GM21576 (cell line): ENCODE results near the gene MED27.

Source experiments
- ATAC-seq: cut with Tn5 transposase; IDR thresholded peaks from one replicate; pipeline ENCODE4 v1.9.1; 2021; ENCODE audit warnings: mild to moderate bottlenecking, moderate library complexity; ENCODE audit not compliant: unreplicated experiment

The MED27 gene

GRCh38 chr9:131971482-131972074 is 108.1 kb downstream of the MED27 start:
- no peak for ATAC-seq

- ATAC-seq: no peak
Observed at GRCh38 chr9:131969469-131969989, 110.1 kb downstream of the MED27 start.

GRCh38 chr9:131968632-131969031 is 111.0 kb downstream of the MED27 start:
- ATAC-seq: no peak

GRCh38 chr9:131965841-131966240 is 113.8 kb downstream of the MED27 start:
- no peak for ATAC-seq

GRCh38 chr9:131965103-131965502 is 114.6 kb downstream of the MED27 start:
- ATAC-seq: no peak

GRCh38 chr9:131963072-131964030 is 116.3 kb downstream of the MED27 start:
- no peak for ATAC-seq

- ATAC-seq: no peak
Observed at GRCh38 chr9:131961496-131961880, 118.2 kb downstream of the MED27 start.

GRCh38 chr9:131960851-131961495 is 118.7 kb downstream of the MED27 start:
- ATAC-seq: no peak

- ATAC-seq: no peak
Observed at GRCh38 chr9:131960311-131960710, 119.4 kb downstream of the MED27 start.

GRCh38 chr9:131959887-131960286 is 119.8 kb downstream of the MED27 start:
- no peak for ATAC-seq

GRCh38 chr9:131959056-131959455 is 120.6 kb downstream of the MED27 start:
- ATAC-seq: no peak

- no peak for ATAC-seq
Observed at GRCh38 chr9:131954299-131954698, 125.4 kb downstream of the MED27 start.

GRCh38 chr9:131951905-131952304 is 127.8 kb downstream of the MED27 start:
- ATAC-seq: no peak

- ATAC-seq: no peak
Observed at GRCh38 chr9:131951155-131951554, 128.5 kb downstream of the MED27 start.

- no peak for ATAC-seq
Observed at GRCh38 chr9:131950487-131950886, 129.2 kb downstream of the MED27 start.

- ATAC-seq: no peak
Observed at GRCh38 chr9:131946180-131946579, 133.5 kb downstream of the MED27 start.

GRCh38 chr9:131943351-131943841 is 136.3 kb downstream of the MED27 start:
- ATAC-seq: no peak

GRCh38 chr9:131942146-131942720 is 137.4 kb downstream of the MED27 start:
- no peak for ATAC-seq

- no peak for ATAC-seq
Observed at GRCh38 chr9:131937451-131937850, 142.2 kb downstream of the MED27 start.

GRCh38 chr9:131936929-131937328 is 142.7 kb downstream of the MED27 start:
- no peak for ATAC-seq

GRCh38 chr9:131934673-131935072 is 145.0 kb downstream of the MED27 start:
- ATAC-seq: no peak
